GM10266 (cell line): ENCODE data around the gene PDIA5.

Source experiments
- DNase-seq: peaks from one replicate; pipeline ENCODE4 v3.0.0; 2012; ENCODE audit errors: extremely low spot score
- CTCF ChIP-seq: IDR thresholded peaks from 2 replicates; pipeline ENCODE4 v1.5.1; 2012; ENCODE audit warnings: mild to moderate bottlenecking, low read depth; ENCODE audit not compliant: control insufficient read depth, insufficient read depth; ENCODE audit errors: missing control alignments

The PDIA5 gene

DNA sequence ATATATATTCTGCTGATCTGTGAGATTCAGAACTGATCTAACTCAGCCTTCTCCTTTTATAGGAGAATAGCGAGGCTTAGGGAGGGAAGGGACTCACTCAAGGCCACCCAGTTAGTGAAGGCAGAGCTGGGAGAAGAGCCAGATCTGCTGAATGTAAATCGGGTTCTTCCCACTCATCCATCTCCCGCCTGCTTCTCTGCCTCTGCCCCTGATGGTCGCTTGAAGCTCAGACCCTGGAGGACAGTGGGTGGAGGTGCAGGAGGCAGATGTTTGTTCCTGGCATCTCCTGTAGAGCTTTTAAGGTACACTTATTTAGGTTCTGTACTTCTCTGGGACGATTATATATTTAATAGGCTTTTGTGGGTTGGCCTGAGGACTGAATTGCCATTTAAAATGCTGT lies 4.3 kb downstream of the PDIA5 start:
- DNase-seq = no peak
- no peak for TF ChIP-seq CTCF

DNA sequence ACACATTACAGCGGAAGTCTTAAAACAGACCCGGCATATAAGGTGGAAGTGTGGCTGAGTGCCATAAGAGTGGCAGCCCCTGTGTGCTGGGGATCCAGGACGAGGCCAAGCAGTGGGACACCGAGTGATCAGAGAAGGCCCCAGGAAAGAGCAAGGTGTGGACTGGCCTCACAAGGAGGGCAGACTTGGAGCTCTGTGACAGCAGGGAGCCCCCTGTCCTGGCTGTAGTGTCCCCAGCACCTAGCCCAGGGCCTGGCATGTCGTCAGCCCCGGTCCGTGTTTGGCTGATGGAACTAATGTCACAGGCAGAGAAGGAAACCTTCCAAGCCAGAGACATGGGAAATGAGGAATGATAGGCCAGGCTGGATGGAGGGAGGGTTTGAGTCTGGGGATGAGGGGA lies 4.8 kb downstream of the PDIA5 start:
- DNase-seq = no peak
- no peak for TF ChIP-seq CTCF

DNA sequence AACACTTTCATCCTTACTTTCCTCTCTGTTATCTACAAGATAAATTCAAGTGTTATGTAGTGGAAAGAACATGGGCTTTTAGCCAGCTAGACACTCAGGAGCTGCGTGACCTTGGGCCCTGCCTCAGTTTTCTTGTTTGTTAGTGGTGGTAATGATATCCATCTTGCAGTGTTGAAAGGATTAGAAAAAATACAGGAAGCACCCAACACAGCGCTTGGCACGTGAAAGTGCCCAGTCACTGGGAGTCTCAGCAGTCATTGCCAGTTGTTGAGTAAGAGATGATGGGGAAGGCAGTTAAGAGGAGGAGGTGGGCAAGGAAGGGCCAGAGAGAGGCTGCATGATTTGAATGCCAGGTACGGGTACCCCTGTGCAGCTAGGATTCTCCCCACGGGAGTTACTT lies 5.3 kb downstream of the PDIA5 start:
- no peak for TF ChIP-seq CTCF
- DNase-seq = no peak

GRCh38 chr3:123072564-123072963 lies 5.7 kb downstream of the PDIA5 start:
- TF ChIP-seq CTCF = no peak
- no peak for DNase-seq

GRCh38 chr3:123075359-123075758 lies 8.5 kb downstream of the PDIA5 start:
- no peak for DNase-seq
- no peak for TF ChIP-seq CTCF

- no peak for DNase-seq
- no peak for TF ChIP-seq CTCF
These were observed 9.3 kb downstream of the PDIA5 start for GRCh38 chr3:123076112-123076495.

DNA sequence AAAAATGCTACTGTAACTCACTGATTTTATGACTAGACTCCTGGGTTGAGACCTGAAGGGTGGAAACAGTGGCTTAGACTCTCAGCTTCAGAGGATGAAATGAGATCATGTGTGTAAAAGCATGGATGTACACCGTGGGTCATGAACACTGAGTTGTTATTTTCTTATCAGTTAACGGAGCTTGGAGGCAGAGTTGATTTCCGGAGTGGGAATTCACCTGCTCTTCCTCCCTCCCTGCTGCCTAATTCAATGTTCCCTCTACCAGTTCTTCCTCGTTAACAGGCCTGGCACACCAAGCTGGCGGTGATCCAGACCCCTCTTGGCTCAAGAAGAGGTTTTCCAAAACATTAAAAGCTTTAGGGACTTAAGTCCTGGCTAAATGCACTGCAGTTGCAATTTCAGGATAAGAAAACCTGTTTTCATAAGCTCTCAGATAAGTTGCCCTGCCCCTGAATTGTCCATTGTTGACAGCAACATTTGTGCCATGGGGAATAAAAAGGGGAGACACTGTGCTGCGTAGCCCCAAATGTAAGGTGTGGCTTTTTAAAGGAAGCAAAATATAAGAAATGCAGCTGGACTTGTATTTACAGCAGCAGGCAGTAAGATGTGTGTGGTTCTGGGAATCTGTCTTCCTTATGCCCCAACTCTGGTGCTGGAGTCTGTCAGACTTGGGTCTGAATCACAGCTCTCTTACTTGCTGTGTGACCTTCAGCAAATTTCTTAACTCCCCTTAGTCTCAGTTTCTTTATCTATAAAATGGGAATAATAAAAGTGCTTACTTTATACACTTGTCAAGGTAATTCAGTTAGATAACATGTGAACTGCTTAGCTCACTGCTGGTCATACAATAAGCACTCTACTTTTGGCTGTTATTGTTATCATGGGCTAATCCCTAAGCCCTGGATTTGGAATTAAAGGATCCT lies 9.9 kb downstream of the PDIA5 start:
- TF ChIP-seq CTCF = no peak
- no peak for DNase-seq
